A549 (cell line): ENCODE measurements around the gene CS.
"Not testable (repeated sequence)": the region's sequence is repeated elsewhere in the genome, so short reads cannot be mapped to it uniquely, and the experiment has no call there.

ENCODE experiments used
- EHF ChIP-seq: fragments of 250-450 bp; sonication (Bioruptor Pico); IDR thresholded peaks from 2 replicates; pipeline ENCODE4 v1.5.0; 2020; ENCODE audit warnings: mild to moderate bottlenecking
- HDAC2 ChIP-seq: fragments of 200-600 bp; sonication (generic); IDR thresholded peaks from 2 replicates; pipeline ENCODE4 v1.6.1; 2016
- HOXB5 ChIP-seq: fragments of 250-450 bp; sonication (Bioruptor Pico); IDR thresholded peaks from 2 replicates; pipeline ENCODE4 v1.5.0; 2020; ENCODE audit warnings: mild to moderate bottlenecking, moderate library complexity
- MAFK ChIP-seq: fragments of 450-650 bp; IDR thresholded peaks from 2 replicates; pipeline ENCODE4 v1.6.1; 2014; ENCODE audit not compliant: partially characterized antibody
- POLR2A ChIP-seq: IDR thresholded peaks from 2 replicates; pipeline ENCODE4 v1.6.1; 2012; ENCODE audit warnings: mild to moderate bottlenecking, low read length
- POLR2AphosphoS2 ChIP-seq: conservative IDR thresholded peaks from 2 replicates; pipeline ENCODE4 v1.6.1; 2012; ENCODE audit warnings: low read length, improper control_type of control experiment, inconsistent platforms
- RAD21 ChIP-seq, 2 experiments: fragments of >200 bp in 1 of 2; sonication (Bioruptor Twin) in 1 of 2; formaldehyde crosslinking in 1 of 2; IDR thresholded peaks in 1 of 2; conservative IDR thresholded peaks in 1 of 2; 2 replicates in 1 of 2; 3 replicates in 1 of 2; pipeline ENCODE4 v1.6.1; 2012 to 2018; ENCODE audit warnings: inconsistent platforms in 1 of 2
- ZSCAN20 ChIP-seq: fragments of 250-450 bp; sonication (Bioruptor Pico); IDR thresholded peaks from 2 replicates; pipeline ENCODE4 v1.8.0; 2022; ENCODE audit warnings: mild to moderate bottlenecking, moderate library complexity
- TF ChIP-seq, protein P1 (sequence below): fragments of >200 bp; sonication (Bioruptor Twin); formaldehyde crosslinking; IDR thresholded peaks from 3 replicates; pipeline ENCODE4 v1.5.1; 2016
- TF ChIP-seq, protein P2 (sequence below): IDR thresholded peaks from 2 replicates; pipeline ENCODE4 v1.6.1; 2012
- TF ChIP-seq, protein P3 (sequence below): fragments of 150-350 bp; IDR thresholded peaks from 2 replicates; pipeline ENCODE4 v1.6.1; 2014; ENCODE audit warnings: low read depth, mild to moderate bottlenecking, low read length

DNA sequence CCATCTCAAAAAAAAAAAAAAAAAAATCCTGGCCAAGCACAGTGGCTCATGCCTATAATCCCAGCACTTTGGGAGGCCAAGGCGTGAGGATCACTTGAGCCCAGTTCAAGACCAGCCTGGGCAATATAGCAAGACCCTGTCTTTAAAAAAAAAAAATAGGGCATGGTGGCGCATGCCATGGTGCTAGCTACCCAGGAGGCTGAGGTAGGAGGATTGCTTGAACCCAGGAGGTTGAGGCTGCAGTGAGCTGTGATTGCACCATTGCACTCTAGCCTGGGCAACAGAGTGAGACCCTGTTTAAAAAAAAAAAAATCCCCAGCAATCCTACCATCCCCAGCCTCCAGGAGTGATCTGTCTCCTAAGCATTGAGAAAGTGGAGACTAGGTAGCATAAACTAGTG is 42.2 kb upstream of the CS start:
- not testable (repeated sequence) for TF ChIP-seq MAFK; POLR2A; POLR2AphosphoS2; HDAC2; ZSCAN20 (CRISPR knock-in tag); HOXB5 (CRISPR knock-in tag); EHF (CRISPR knock-in tag); RAD21 (conservative IDR thresholded peaks at IDR 0.05 in 1 of 2, IDR thresholded peaks at IDR 0.05 in 1 of 2)
- TF ChIP-seq, protein P1, sequence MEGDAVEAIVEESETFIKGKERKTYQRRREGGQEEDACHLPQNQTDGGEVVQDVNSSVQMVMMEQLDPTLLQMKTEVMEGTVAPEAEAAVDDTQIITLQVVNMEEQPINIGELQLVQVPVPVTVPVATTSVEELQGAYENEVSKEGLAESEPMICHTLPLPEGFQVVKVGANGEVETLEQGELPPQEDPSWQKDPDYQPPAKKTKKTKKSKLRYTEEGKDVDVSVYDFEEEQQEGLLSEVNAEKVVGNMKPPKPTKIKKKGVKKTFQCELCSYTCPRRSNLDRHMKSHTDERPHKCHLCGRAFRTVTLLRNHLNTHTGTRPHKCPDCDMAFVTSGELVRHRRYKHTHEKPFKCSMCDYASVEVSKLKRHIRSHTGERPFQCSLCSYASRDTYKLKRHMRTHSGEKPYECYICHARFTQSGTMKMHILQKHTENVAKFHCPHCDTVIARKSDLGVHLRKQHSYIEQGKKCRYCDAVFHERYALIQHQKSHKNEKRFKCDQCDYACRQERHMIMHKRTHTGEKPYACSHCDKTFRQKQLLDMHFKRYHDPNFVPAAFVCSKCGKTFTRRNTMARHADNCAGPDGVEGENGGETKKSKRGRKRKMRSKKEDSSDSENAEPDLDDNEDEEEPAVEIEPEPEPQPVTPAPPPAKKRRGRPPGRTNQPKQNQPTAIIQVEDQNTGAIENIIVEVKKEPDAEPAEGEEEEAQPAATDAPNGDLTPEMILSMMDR, result not testable (repeated sequence)
- TF ChIP-seq, protein P2, sequence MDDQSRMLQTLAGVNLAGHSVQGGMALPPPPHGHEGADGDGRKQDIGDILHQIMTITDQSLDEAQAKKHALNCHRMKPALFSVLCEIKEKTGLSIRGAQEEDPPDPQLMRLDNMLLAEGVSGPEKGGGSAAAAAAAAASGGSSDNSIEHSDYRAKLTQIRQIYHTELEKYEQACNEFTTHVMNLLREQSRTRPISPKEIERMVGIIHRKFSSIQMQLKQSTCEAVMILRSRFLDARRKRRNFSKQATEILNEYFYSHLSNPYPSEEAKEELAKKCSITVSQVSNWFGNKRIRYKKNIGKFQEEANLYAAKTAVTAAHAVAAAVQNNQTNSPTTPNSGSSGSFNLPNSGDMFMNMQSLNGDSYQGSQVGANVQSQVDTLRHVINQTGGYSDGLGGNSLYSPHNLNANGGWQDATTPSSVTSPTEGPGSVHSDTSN, result not testable (repeated sequence)
- TF ChIP-seq, protein P3, sequence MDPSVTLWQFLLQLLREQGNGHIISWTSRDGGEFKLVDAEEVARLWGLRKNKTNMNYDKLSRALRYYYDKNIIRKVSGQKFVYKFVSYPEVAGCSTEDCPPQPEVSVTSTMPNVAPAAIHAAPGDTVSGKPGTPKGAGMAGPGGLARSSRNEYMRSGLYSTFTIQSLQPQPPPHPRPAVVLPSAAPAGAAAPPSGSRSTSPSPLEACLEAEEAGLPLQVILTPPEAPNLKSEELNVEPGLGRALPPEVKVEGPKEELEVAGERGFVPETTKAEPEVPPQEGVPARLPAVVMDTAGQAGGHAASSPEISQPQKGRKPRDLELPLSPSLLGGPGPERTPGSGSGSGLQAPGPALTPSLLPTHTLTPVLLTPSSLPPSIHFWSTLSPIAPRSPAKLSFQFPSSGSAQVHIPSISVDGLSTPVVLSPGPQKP, result not testable (repeated sequence)
